ENCODE measurements around the gene CZIB.

CZIB gene

DNA sequence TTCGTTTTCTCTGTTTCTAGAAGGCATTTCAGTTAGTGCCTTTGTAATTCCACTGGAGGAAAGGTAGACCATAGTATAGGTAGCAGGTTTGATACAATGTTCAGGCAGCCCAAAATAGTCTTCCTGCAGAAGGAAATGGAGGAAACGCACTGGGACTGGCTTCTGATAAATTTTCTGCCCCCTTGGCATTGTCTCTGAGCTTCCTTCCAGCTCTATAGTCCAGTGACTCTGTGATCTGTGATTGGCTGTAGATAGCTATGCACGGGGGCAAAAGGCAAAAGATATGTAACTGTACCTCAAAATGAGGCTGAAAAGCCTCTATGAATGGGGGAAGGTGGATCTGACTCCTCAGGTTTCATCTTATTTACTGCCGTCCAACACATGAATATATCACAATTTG is 23.7 kb upstream of the CZIB start:
- H4K20me1 ChIP-seq: peaks cover 0 to 2% (median 0%) of the 10 kb centered on the region in 11 experiments; a peak in 1 of 22 replicates
- no peak overlapping the region for H3K27ac ChIP-seq
- peaks cover 23 to 60% (median 52%) of the 10 kb centered on the region in 11 experiments for H3K36me3 ChIP-seq
- no peak overlapping the region for H3K4me3 ChIP-seq
- H3K27me3 ChIP-seq: no peaks in the 10 kb centered on the region
- H3K9ac ChIP-seq: no peak overlapping the region
- H3K9me3 ChIP-seq (replicated peaks in 1 of 11): no peaks in the 10 kb centered on the region
- TF ChIP-seq Cebpa-rat (IDR thresholded peaks at IDR 0.05): no peak
- H3K4me2 ChIP-seq: peak overlapping the region in 2 of 11 experiments; percentile 13 to 20; a peak in 2 of 22 replicates
- H3K4me1 ChIP-seq: peaks cover under 1 to 34% (median 19%) of the 10 kb centered on the region in 10 experiments; a peak in 18 of 20 replicates

GRCh38 chr1:53242381-53242780 is 21.9 kb upstream of the CZIB start:
- Histone ChIP-seq H3K9ac (no peak overlapping the region), H3K27ac (no peak overlapping the region), H3K9me3 (replicated peaks in 1 of 11) (no peaks in the 10 kb centered on the region), H3K4me3 (no peak overlapping the region), H3K4me2 (no peak overlapping the region), H3K4me1 (peaks cover 8 to 42% (median 24%) of the 10 kb centered on the region in 10 experiments), H3K27me3 (no peaks in the 10 kb centered on the region), H4K20me1 (peaks cover 0 to 7% (median under 1%) of the 10 kb centered on the region in 11 experiments; a peak in 4 of 22 replicates), H3K36me3 (peaks cover 11 to 43% (median 35%) of the 10 kb centered on the region in 11 experiments; a peak in 21 of 22 replicates)
- no peak for TF ChIP-seq Cebpa-rat (IDR thresholded peaks at IDR 0.05)

- Histone ChIP-seq H3K27me3 (no peaks in the 10 kb centered on the region), H3K36me3 (peaks cover 10 to 37% (median 29%) of the 10 kb centered on the region in 11 experiments; a peak in 19 of 22 replicates), H4K20me1 (peaks cover 0 to 13% (median 6%) of the 10 kb centered on the region in 11 experiments; a peak in 9 of 22 replicates), H3K27ac (no peak overlapping the region), H3K4me1 (peaks cover 14 to 42% (median 25%) of the 10 kb centered on the region in 10 experiments), H3K4me3 (no peak overlapping the region), H3K4me2 (no peak overlapping the region), H3K9me3 (replicated peaks in 1 of 11) (no peaks in the 10 kb centered on the region), H3K9ac (no peak overlapping the region)
- TF ChIP-seq Cebpa-rat (IDR thresholded peaks at IDR 0.05): no peak
Measured at GRCh38 chr1:53241828-53242227, 21.4 kb upstream of the CZIB start.

DNA sequence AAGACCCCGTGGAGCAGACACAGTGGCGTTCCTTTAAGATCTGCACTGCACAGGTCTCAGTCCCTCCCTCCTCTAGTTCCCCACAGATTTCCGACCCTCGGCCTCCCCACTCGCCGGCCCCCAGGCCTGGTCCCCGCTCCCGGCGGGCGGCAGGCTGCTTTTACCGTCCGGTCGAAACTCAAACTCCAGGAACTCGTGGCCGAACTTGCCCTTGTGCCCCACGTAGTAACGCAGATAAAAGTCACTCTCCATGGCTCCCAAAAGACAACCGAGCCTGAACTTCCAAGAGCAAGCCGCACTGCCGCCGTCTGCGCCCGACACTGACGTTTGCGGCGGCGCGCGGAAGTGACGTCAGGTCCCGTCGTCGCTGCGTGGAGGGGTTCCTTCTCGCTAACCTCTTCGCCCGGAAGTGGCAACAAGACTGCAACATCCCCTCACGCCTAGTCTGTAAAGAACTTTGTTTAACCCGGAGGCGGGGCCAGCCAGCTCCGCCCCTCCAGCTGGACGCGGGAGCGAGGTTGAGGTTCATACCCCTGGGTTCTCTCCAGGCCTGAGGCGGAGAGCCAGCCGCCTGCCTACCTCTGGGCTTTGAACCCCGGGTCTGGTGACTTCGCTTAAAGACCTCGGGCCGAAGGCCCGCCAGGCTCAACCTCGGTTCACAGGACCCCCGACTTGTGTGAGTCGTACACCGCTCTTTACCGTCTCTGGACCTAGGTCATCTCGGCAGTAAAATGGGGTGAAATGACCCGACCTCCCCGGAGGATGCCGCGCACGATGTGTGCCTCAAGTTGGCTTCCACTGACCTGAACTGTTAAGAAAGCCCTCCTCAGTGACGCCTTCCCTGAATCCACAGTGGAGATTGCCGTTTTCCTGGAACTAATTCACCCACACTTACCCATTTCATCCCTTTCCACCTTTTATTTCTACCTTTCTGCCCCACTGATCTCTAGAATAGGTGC is 18.0 kb upstream of the CZIB start, which contains the start of gene MAGOH:
MAGOH (minus strand) TSS at position 322 of the 959 bp plus-strand sequence; CDS start at position 252, 70 bp downstream.
- no peaks in the 10 kb centered on the region for H3K9me3 ChIP-seq (replicated peaks in 1 of 11)
- peaks cover 27 to 35% (median 31%) of the 10 kb centered on the region in 11 experiments for H3K36me3 ChIP-seq
- peaks cover 0 to 46% (median 28%) of the 10 kb centered on the region in 11 experiments; a peak in 14 of 22 replicates for H4K20me1 ChIP-seq
- peak within 1 kb of the TSS; percentile 65 to 88 (median 83) for H3K27ac ChIP-seq
- no peaks in the 10 kb centered on the region for H3K27me3 ChIP-seq
- H3K4me1 ChIP-seq: peaks cover 22 to 30% (median 26%) of the 10 kb centered on the region in 10 experiments
- H3K9ac ChIP-seq: peak within 1 kb of the TSS; percentile 80 to 94 (median 91)
- H3K4me2 ChIP-seq: peak within 1 kb of the TSS; percentile 88 to 97 (median 96)
- peak within 1 kb of the TSS; percentile 80 to 99 (median 92) for H3K4me3 ChIP-seq
- peak in 1 of 11 experiments; percentile 27; a peak in 1 of 22 replicates for TF ChIP-seq Cebpa-rat (IDR thresholded peaks at IDR 0.05)

- Histone ChIP-seq H3K27me3 (no peaks in the 10 kb centered on the region), H3K9ac (peak overlapping the region; percentile 80 to 94 (median 91)), H3K27ac (peak overlapping the region; percentile 65 to 88 (median 83)), H3K9me3 (replicated peaks in 1 of 11) (no peaks in the 10 kb centered on the region), H3K4me3 (peak overlapping the region; percentile 80 to 99 (median 92)), H4K20me1 (peaks cover 0 to 48% (median 28%) of the 10 kb centered on the region in 11 experiments; a peak in 14 of 22 replicates), H3K4me2 (peak overlapping the region; percentile 88 to 97 (median 96)), H3K4me1 (peaks cover 22 to 30% (median 26%) of the 10 kb centered on the region in 10 experiments), H3K36me3 (peaks cover 35 to 44% (median 40%) of the 10 kb centered on the region in 11 experiments)
- no peak for TF ChIP-seq Cebpa-rat (IDR thresholded peaks at IDR 0.05)
Measured at GRCh38 chr1:53237638-53238037, 17.2 kb upstream of the CZIB start.

DNA sequence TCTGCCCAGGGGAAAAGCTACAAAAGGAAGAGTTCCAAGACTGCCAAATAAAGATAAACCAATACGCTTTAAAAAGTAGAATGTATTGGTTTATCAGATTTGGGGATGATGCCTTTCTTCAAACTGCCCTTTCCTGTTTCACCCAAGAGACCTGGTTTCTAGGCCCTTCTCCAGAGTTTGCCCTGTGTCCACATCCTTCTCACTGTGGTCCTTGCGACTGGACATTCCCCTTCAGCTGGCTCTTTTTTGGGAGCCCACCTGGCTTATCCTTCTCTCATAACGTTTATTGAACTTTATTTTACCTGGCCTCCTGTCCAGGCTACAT is 490 bp upstream of the CZIB start:
- no peak for TF ChIP-seq Cebpa-rat (IDR thresholded peaks at IDR 0.05)
- peak overlapping the region; percentile 54 to 92 (median 88); a peak in 21 of 22 replicates for H3K27ac ChIP-seq
- H3K4me3 ChIP-seq: peak overlapping the region; percentile 64 to 92 (median 74)
- H3K4me2 ChIP-seq: peak overlapping the region; percentile 81 to 90 (median 87)
- peaks cover 18 to 37% (median 28%) of the 10 kb centered on the region in 10 experiments for H3K4me1 ChIP-seq
- no peaks in the 10 kb centered on the region for H4K20me1 ChIP-seq
- no peaks in the 10 kb centered on the region for H3K27me3 ChIP-seq
- peak overlapping the region; percentile 79 to 94 (median 89) for H3K9ac ChIP-seq
- H3K36me3 ChIP-seq: peaks cover 23 to 40% (median 32%) of the 10 kb centered on the region in 11 experiments
- H3K9me3 ChIP-seq (replicated peaks in 1 of 11): no peaks in the 10 kb centered on the region

DNA sequence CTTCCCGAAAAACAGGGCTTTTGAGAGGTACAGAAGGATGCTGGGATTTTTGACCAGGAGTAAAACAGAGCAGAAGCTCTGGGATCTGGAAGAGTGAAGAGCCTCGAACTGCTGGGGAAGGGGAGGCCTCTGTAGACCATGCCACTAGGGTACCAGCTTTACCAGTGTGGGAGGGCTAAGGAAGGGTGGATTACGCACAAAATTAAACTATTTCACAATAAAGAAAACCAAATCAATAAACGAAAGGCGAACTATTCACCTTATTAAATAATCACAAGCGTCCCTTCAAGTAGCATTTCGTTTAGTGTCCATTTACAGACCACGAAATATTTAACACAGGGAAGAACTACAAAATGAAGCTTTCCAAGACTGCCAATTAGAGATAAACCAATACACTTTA is 723 bp downstream of the CZIB start:
- Histone ChIP-seq H3K9ac (peak overlapping the region; percentile 79 to 94 (median 89)), H3K36me3 (peaks cover 30 to 44% (median 40%) of the 10 kb centered on the region in 11 experiments), H4K20me1 (no peaks in the 10 kb centered on the region), H3K4me2 (peak overlapping the region; percentile 81 to 92 (median 87)), H3K4me3 (peak overlapping the region; percentile 64 to 92 (median 74)), H3K27me3 (no peaks in the 10 kb centered on the region), H3K27ac (peak overlapping the region in 10 of 11 experiments; percentile 81 to 92 (median 88); a peak in 20 of 22 replicates), H3K9me3 (replicated peaks in 1 of 11) (no peaks in the 10 kb centered on the region), H3K4me1 (peaks cover 18 to 37% (median 28%) of the 10 kb centered on the region in 10 experiments)
- 0 out of 22 replicates have a peak, but pooled peaks of 2 of the 11 experiments have one; percentile 36 to 59 for TF ChIP-seq Cebpa-rat (IDR thresholded peaks at IDR 0.05)

GRCh38 chr1:53218201-53218600 is 2.2 kb downstream of the CZIB start:
- Histone ChIP-seq H3K4me2 (no peak overlapping the region; a peak in 1 of 22 replicates), H3K36me3 (peaks cover 45 to 59% (median 55%) of the 10 kb centered on the region in 11 experiments), H3K4me1 (peaks cover 18 to 37% (median 28%) of the 10 kb centered on the region in 10 experiments), H3K27ac (no peak overlapping the region), H3K9ac (no peak overlapping the region), H3K9me3 (replicated peaks in 1 of 11) (no peaks in the 10 kb centered on the region), H4K20me1 (no peaks in the 10 kb centered on the region; a peak in 1 of 22 replicates), H3K27me3 (no peaks in the 10 kb centered on the region), H3K4me3 (no peak overlapping the region)
- TF ChIP-seq Cebpa-rat (IDR thresholded peaks at IDR 0.05): no peak
